ENCODE measurements around the gene BTBD18.

BTBD18 gene

GRCh38 chr11:57788703-57789088 is 37.1 kb upstream of the BTBD18 start:
- Histone ChIP-seq H3K23ac (ENCODE audit: low read depth, low read length, poor library complexity) (no peak overlapping the region), H4K8ac (ENCODE audit: low read depth, low read length) (no peak overlapping the region), H2BK120ac (ENCODE audit: low read depth, low read length) (no peak overlapping the region)

GRCh38 chr11:57787920-57788702 is 36.5 kb upstream of the BTBD18 start:
- no peak overlapping the region for H3K14ac ChIP-seq (ENCODE audit: low read length)
- no peak overlapping the region for H4K91ac ChIP-seq (ENCODE audit: low read depth, low read length, poor library complexity)
- peak overlapping the region; percentile 14 for H3K4me2 ChIP-seq (ENCODE audit: insufficient read depth, low read length, poor library complexity, severe bottlenecking)
- H3K4me1 ChIP-seq (ENCODE audit: control insufficient read depth in 2 of 2, insufficient read depth in 1 of 2, low read depth in 1 of 2, low read length in 2 of 2) = peaks cover 5 to 10% of the 10 kb centered on the region in 2 donors
- no peak overlapping the region for H3K23ac ChIP-seq (ENCODE audit: low read depth, low read length, poor library complexity)
- no peak overlapping the region for H3K18ac ChIP-seq (ENCODE audit: low read length)
- H2AFZ ChIP-seq (ENCODE audit: low read length) = no peak overlapping the region
- DNase-seq (ENCODE audit: low spot score) = no peak
- WGBS, 2 donors (ENCODE audit: extremely low coverage in 2 of 2, insufficient read length in 2 of 2, insufficient replicate concordance in 1 of 2) = 100% methylated on average over 1 of the region's 6 CpGs; no CpG with 5 or more reads in 1 of the 2 donors
- H3K9me3 ChIP-seq (replicated peaks in 1 of 2; ENCODE audit: control insufficient read depth in 2 of 2, insufficient read depth in 1 of 2, low read depth in 1 of 2, low read length in 2 of 2) = no peaks in the 10 kb centered on the region
- H3K27me3 ChIP-seq (ENCODE audit: control insufficient read depth in 3 of 3, insufficient read depth in 3 of 3, low read depth in 1 of 3, low read length in 3 of 3) = no peaks in the 10 kb centered on the region
- H3K9ac ChIP-seq (ENCODE audit: low read depth, low read length, poor library complexity) = no peak overlapping the region
- H2BK12ac ChIP-seq (ENCODE audit: low read length) = no peak overlapping the region
- H2BK15ac ChIP-seq (ENCODE audit: low read length) = no peak overlapping the region
- H2BK5ac ChIP-seq (ENCODE audit: low read length) = no peak overlapping the region
- H3K4ac ChIP-seq (ENCODE audit: low read length) = no peak overlapping the region
- no peak overlapping the region for H2AK5ac ChIP-seq (ENCODE audit: low read depth, low read length)
- H2BK120ac ChIP-seq (ENCODE audit: low read depth, low read length) = no peak overlapping the region
- no peak overlapping the region for H4K8ac ChIP-seq (ENCODE audit: low read depth, low read length)
- H3K27ac ChIP-seq (replicated peaks; ENCODE audit: low read length) = peak overlapping the region; percentile 88
- no peak overlapping the region for H3K4me3 ChIP-seq (ENCODE audit: low read length in 2 of 2)
- peaks cover 4% of the 10 kb centered on the region for H3K79me1 ChIP-seq (ENCODE audit: low read depth, low read length)
- H3K36me3 ChIP-seq (replicated peaks in 1 of 2; ENCODE audit: control insufficient read depth in 2 of 2, insufficient read depth in 2 of 2, low read length in 2 of 2) = peaks cover 6 to 63% of the 10 kb centered on the region in 2 donors

More at GRCh38 chr11:57788703-57789088, 37.1 kb upstream of the BTBD18 start:
- H3K9ac ChIP-seq (ENCODE audit: low read depth, low read length, poor library complexity) = no peak overlapping the region
- no peaks in the 10 kb centered on the region for H3K9me3 ChIP-seq (replicated peaks in 1 of 2; ENCODE audit: control insufficient read depth in 2 of 2, insufficient read depth in 1 of 2, low read depth in 1 of 2, low read length in 2 of 2)
- no peak overlapping the region for H3K4ac ChIP-seq (ENCODE audit: low read length)
- H3K14ac ChIP-seq (ENCODE audit: low read length) = no peak overlapping the region
- no peak overlapping the region for H2BK5ac ChIP-seq (ENCODE audit: low read length)
- H3K36me3 ChIP-seq (replicated peaks in 1 of 2; ENCODE audit: control insufficient read depth in 2 of 2, insufficient read depth in 2 of 2, low read length in 2 of 2) = peaks cover 10 to 68% of the 10 kb centered on the region in 2 donors
- no peak overlapping the region for H4K91ac ChIP-seq (ENCODE audit: low read depth, low read length, poor library complexity)
- no peak overlapping the region for H3K18ac ChIP-seq (ENCODE audit: low read length)
- H2AFZ ChIP-seq (ENCODE audit: low read length) = no peak overlapping the region
- DNase-seq (ENCODE audit: low spot score) = no peak
- no peak overlapping the region for H2BK15ac ChIP-seq (ENCODE audit: low read length)
- no peak overlapping the region for H3K4me2 ChIP-seq (ENCODE audit: insufficient read depth, low read length, poor library complexity, severe bottlenecking)
- H3K79me1 ChIP-seq (ENCODE audit: low read depth, low read length) = peaks cover 4% of the 10 kb centered on the region
- peak overlapping the region; percentile 88 for H3K27ac ChIP-seq (replicated peaks; ENCODE audit: low read length)
- H2AK5ac ChIP-seq (ENCODE audit: low read depth, low read length) = no peak overlapping the region
- no peak overlapping the region for H2BK12ac ChIP-seq (ENCODE audit: low read length)
- no peaks in the 10 kb centered on the region for H3K27me3 ChIP-seq (ENCODE audit: control insufficient read depth in 3 of 3, insufficient read depth in 3 of 3, low read depth in 1 of 3, low read length in 3 of 3)
- peaks cover 5 to 10% of the 10 kb centered on the region in 2 donors for H3K4me1 ChIP-seq (ENCODE audit: control insufficient read depth in 2 of 2, insufficient read depth in 1 of 2, low read depth in 1 of 2, low read length in 2 of 2)
- H3K4me3 ChIP-seq (ENCODE audit: low read length in 2 of 2) = no peak overlapping the region

- H3K18ac ChIP-seq (ENCODE audit: low read length) = peak overlapping the region; percentile 44
- no peak overlapping the region for H2BK12ac ChIP-seq (ENCODE audit: low read length)
- peaks cover 5 to 10% of the 10 kb centered on the region in 2 donors for H3K4me1 ChIP-seq (ENCODE audit: control insufficient read depth in 2 of 2, insufficient read depth in 1 of 2, low read depth in 1 of 2, low read length in 2 of 2)
- H3K23ac ChIP-seq (ENCODE audit: low read depth, low read length, poor library complexity) = no peak overlapping the region
- peaks cover 3 to 62% of the 10 kb centered on the region in 2 donors for H3K36me3 ChIP-seq (replicated peaks in 1 of 2; ENCODE audit: control insufficient read depth in 2 of 2, insufficient read depth in 2 of 2, low read length in 2 of 2)
- no peak overlapping the region for H4K8ac ChIP-seq (ENCODE audit: low read depth, low read length)
- WGBS, 2 donors (ENCODE audit: extremely low coverage in 2 of 2, insufficient read length in 2 of 2, insufficient replicate concordance in 1 of 2) = no CpG with 5 or more reads among the region's 4 CpGs
- H3K79me1 ChIP-seq (ENCODE audit: low read depth, low read length) = peaks cover 2% of the 10 kb centered on the region
- no peaks in the 10 kb centered on the region for H3K27me3 ChIP-seq (ENCODE audit: control insufficient read depth in 3 of 3, insufficient read depth in 3 of 3, low read depth in 1 of 3, low read length in 3 of 3)
- no peak overlapping the region for H3K4ac ChIP-seq (ENCODE audit: low read length)
- peak overlapping the region; percentile 88 for H3K27ac ChIP-seq (replicated peaks; ENCODE audit: low read length)
- no peak overlapping the region for H2BK120ac ChIP-seq (ENCODE audit: low read depth, low read length)
- no peak overlapping the region for H3K14ac ChIP-seq (ENCODE audit: low read length)
- H3K4me2 ChIP-seq (ENCODE audit: insufficient read depth, low read length, poor library complexity, severe bottlenecking) = no peak overlapping the region
- H3K4me3 ChIP-seq (ENCODE audit: low read length in 2 of 2) = no peak overlapping the region
- no peak overlapping the region for H2BK5ac ChIP-seq (ENCODE audit: low read length)
- no peak overlapping the region for H2BK15ac ChIP-seq (ENCODE audit: low read length)
- H2AFZ ChIP-seq (ENCODE audit: low read length) = no peak overlapping the region
- no peak for DNase-seq (ENCODE audit: low spot score)
- H3K9me3 ChIP-seq (replicated peaks in 1 of 2; ENCODE audit: control insufficient read depth in 2 of 2, insufficient read depth in 1 of 2, low read depth in 1 of 2, low read length in 2 of 2) = no peaks in the 10 kb centered on the region
- no peak overlapping the region for H4K91ac ChIP-seq (ENCODE audit: low read depth, low read length, poor library complexity)
- no peak overlapping the region for H3K9ac ChIP-seq (ENCODE audit: low read depth, low read length, poor library complexity)
- H2AK5ac ChIP-seq (ENCODE audit: low read depth, low read length) = no peak overlapping the region
Observed at GRCh38 chr11:57787006-57787604, 35.5 kb upstream of the BTBD18 start.

- H3K4me1 ChIP-seq (ENCODE audit: control insufficient read depth in 2 of 2, insufficient read depth in 1 of 2, low read depth in 1 of 2, low read length in 2 of 2) = peaks cover 5 to 11% of the 10 kb centered on the region in 2 donors
- H3K79me1 ChIP-seq (ENCODE audit: low read depth, low read length) = no peaks in the 10 kb centered on the region
- no peak overlapping the region for H3K23ac ChIP-seq (ENCODE audit: low read depth, low read length, poor library complexity)
- no peak overlapping the region for H3K18ac ChIP-seq (ENCODE audit: low read length)
- no peak overlapping the region for H4K91ac ChIP-seq (ENCODE audit: low read depth, low read length, poor library complexity)
- H3K27ac ChIP-seq (replicated peaks; ENCODE audit: low read length) = no peak overlapping the region
- no peak overlapping the region for H2AK5ac ChIP-seq (ENCODE audit: low read depth, low read length)
- no peak overlapping the region for H3K14ac ChIP-seq (ENCODE audit: low read length)
- H2AFZ ChIP-seq (ENCODE audit: low read length) = no peak overlapping the region
- WGBS, 2 donors (ENCODE audit: extremely low coverage in 2 of 2, insufficient read length in 2 of 2, insufficient replicate concordance in 1 of 2) = no CpG with 5 or more reads among the region's 4 CpGs
- H3K36me3 ChIP-seq (replicated peaks in 1 of 2; ENCODE audit: control insufficient read depth in 2 of 2, insufficient read depth in 2 of 2, low read length in 2 of 2) = peaks cover 1 to 62% of the 10 kb centered on the region in 2 donors
- no peak overlapping the region for H3K4me2 ChIP-seq (ENCODE audit: insufficient read depth, low read length, poor library complexity, severe bottlenecking)
- H3K4me3 ChIP-seq (ENCODE audit: low read length in 2 of 2) = no peak overlapping the region
- H2BK12ac ChIP-seq (ENCODE audit: low read length) = no peak overlapping the region
- no peak for DNase-seq (ENCODE audit: low spot score)
- H3K27me3 ChIP-seq (ENCODE audit: control insufficient read depth in 3 of 3, insufficient read depth in 3 of 3, low read depth in 1 of 3, low read length in 3 of 3) = no peaks in the 10 kb centered on the region
- no peak overlapping the region for H4K8ac ChIP-seq (ENCODE audit: low read depth, low read length)
- no peak overlapping the region for H2BK120ac ChIP-seq (ENCODE audit: low read depth, low read length)
- no peak overlapping the region for H3K9ac ChIP-seq (ENCODE audit: low read depth, low read length, poor library complexity)
- H3K4ac ChIP-seq (ENCODE audit: low read length) = no peak overlapping the region
- no peak overlapping the region for H2BK15ac ChIP-seq (ENCODE audit: low read length)
- H2BK5ac ChIP-seq (ENCODE audit: low read length) = no peak overlapping the region
- no peaks in the 10 kb centered on the region for H3K9me3 ChIP-seq (replicated peaks in 1 of 2; ENCODE audit: control insufficient read depth in 2 of 2, insufficient read depth in 1 of 2, low read depth in 1 of 2, low read length in 2 of 2)
Observed at GRCh38 chr11:57786436-57786835, 34.8 kb upstream of the BTBD18 start.
